ENCODE results near the gene ACER1. TPM values are rescaled to one million over a fixed set of nuclear protein-coding genes. Genes with fewer than 3 reads are reported as not detected.
"Not testable (repeated sequence)": the region's sequence is repeated elsewhere in the genome, so short reads cannot be mapped to it uniquely, and the experiment has no call there.

Gene ACER1
- polyA plus RNA-seq, 5 donors, result 0.10 to 0.24 (median 0.23) TPM; not detected in 1

GRCh38 chr19:6358003-6358402 is 24.6 kb upstream of the ACER1 start:
- no peak for DNase-seq

- DNase-seq, result no peak
These were observed 23.8 kb upstream of the ACER1 start for GRCh38 chr19:6357174-6357573.

- DNase-seq, result not testable (repeated sequence)
These were observed 22.1 kb upstream of the ACER1 start for GRCh38 chr19:6355321-6356040.

GRCh38 chr19:6354098-6354674 is 20.8 kb upstream of the ACER1 start:
- no peak for DNase-seq

- DNase-seq, result no peak
These were observed 19.2 kb upstream of the ACER1 start for GRCh38 chr19:6352381-6353165.

GRCh38 chr19:6350688-6351087 is 17.3 kb upstream of the ACER1 start:
- DNase-seq, result no peak

GRCh38 chr19:6349271-6349670 is 15.9 kb upstream of the ACER1 start:
- DNase-seq, result not testable (repeated sequence)

- no peak for DNase-seq
These were observed 10.1 kb upstream of the ACER1 start for GRCh38 chr19:6343462-6343861.

- peak in 1 of 2 donors; percentile 18 for DNase-seq
These were observed 7.2 kb upstream of the ACER1 start for GRCh38 chr19:6340493-6341201.

- no peak for DNase-seq
These were observed 1.3 kb upstream of the ACER1 start for GRCh38 chr19:6334490-6335285.

- no peak for DNase-seq
These were observed 6.6 kb downstream of the ACER1 start for GRCh38 chr19:6326815-6327214.

GRCh38 chr19:6325614-6326013 is 7.8 kb downstream of the ACER1 start:
- DNase-seq, result no peak

GRCh38 chr19:6324757-6325156 is 8.7 kb downstream of the ACER1 start:
- DNase-seq, result no peak

GRCh38 chr19:6322284-6322683 is 11.1 kb downstream of the ACER1 start:
- DNase-seq, result no peak

GRCh38 chr19:6319376-6319775 is 14.0 kb downstream of the ACER1 start:
- DNase-seq, result no peak

GRCh38 chr19:6318772-6319171 is 14.6 kb downstream of the ACER1 start:
- no peak for DNase-seq

- DNase-seq, result not testable (repeated sequence)
These were observed 17.8 kb downstream of the ACER1 start for GRCh38 chr19:6315646-6316045.

GRCh38 chr19:6313398-6313969 is 19.9 kb downstream of the ACER1 start:
- DNase-seq, result no peak

- no peak for DNase-seq
These were observed 21.4 kb downstream of the ACER1 start for GRCh38 chr19:6312018-6312417.

GRCh38 chr19:6298413-6298812 is 35.0 kb downstream of the ACER1 start:
- DNase-seq, result no peak

GRCh38 chr19:6297202-6297601 is 36.2 kb downstream of the ACER1 start:
- DNase-seq, result no peak

Measured in right lung (tissue), 5 donors.